IMR-90 (cell line): ENCODE measurements around the gene KMT5C. TPM values are rescaled to one million over a fixed set of nuclear protein-coding genes. Genes with fewer than 3 reads are reported as not detected.

Experiments
- ATAC-seq: fragments of 200-7000 bp; cut with Tn5 transposase; 2 replicates; pipeline ENCODE4 v1.9.1; 2020; ENCODE audit warnings: low read depth, mild to moderate bottlenecking, moderate library complexity
- BruUV-seq: library from RNA; stranded (reverse); fragments of 400-500 nt; replicated peaks from 2 replicates; lab custom pipeline; 2021; lab: Mats Ljungman, UMichigan
- CTCF ChIA-PET: fragments of 300-600 bp; formaldehyde crosslinking; extraction: SDS; loops from one replicate; lab custom pipeline; 2021; ENCODE audit warnings: antibody characterized with exemption; lab: Yijun Ruan, JAX
- POLR2A ChIA-PET: fragments of 300-600 bp; sonication (Branson Sonifier 250); formaldehyde crosslinking; loops from one replicate; lab custom pipeline; 2022; ENCODE audit warnings: antibody characterized with exemption; ENCODE audit not compliant: unreplicated experiment; lab: Charles Lee
- DNase-seq: peaks from one replicate; pipeline ENCODE4 v3.0.0; 2013
- H2AFZ ChIP-seq: replicated peaks from 2 replicates; pipeline ENCODE3; 2013; ENCODE audit warnings: low read length, mild to moderate bottlenecking; ENCODE audit not compliant: poor library complexity
- H2AK5ac ChIP-seq: 2 replicates; pipeline ENCODE4 v1.6.1; 2013; ENCODE audit warnings: low read depth, low read length, inconsistent platforms
- H2AK9ac ChIP-seq: replicated peaks from 2 replicates; pipeline ENCODE3; 2013; ENCODE audit warnings: mild to moderate bottlenecking, low read depth, low read length, moderate library complexity; ENCODE audit not compliant: poor library complexity
- H2BK120ac ChIP-seq: 2 replicates; pipeline ENCODE4 v1.6.1; 2013; ENCODE audit warnings: low read depth, low read length, inconsistent platforms
- H2BK15ac ChIP-seq: 3 replicates; pipeline ENCODE4 v1.6.1; 2013; ENCODE audit warnings: low read depth, low read length, inconsistent platforms
- H2BK20ac ChIP-seq: 2 replicates; pipeline ENCODE4 v1.6.1; 2013; ENCODE audit warnings: low read depth, mild to moderate bottlenecking, inconsistent platforms, low read length, moderate library complexity
- H2BK5ac ChIP-seq: 2 replicates; pipeline ENCODE4 v1.6.1; 2013; ENCODE audit warnings: mild to moderate bottlenecking, low read depth, low read length, inconsistent platforms; ENCODE audit not compliant: poor library complexity, severe bottlenecking
- H3K14ac ChIP-seq: replicated peaks from 2 replicates; pipeline ENCODE4 v1.6.1; 2013; ENCODE audit warnings: low read depth, low read length, inconsistent platforms
- H3K18ac ChIP-seq: 2 replicates; pipeline ENCODE4 v1.6.1; 2013; ENCODE audit warnings: low read depth, low read length, control low read depth
- H3K23ac ChIP-seq: 2 replicates; pipeline ENCODE4 v1.6.1; 2013; ENCODE audit warnings: low read depth, low read length, inconsistent platforms
- H3K27ac ChIP-seq: 2 replicates; pipeline ENCODE4 v1.5.1; 2013; ENCODE audit warnings: mild to moderate bottlenecking, control low read depth, low read length; ENCODE audit not compliant: insufficient read depth
- H3K27me3 ChIP-seq: 2 replicates; pipeline ENCODE4 v1.6.1; 2013; ENCODE audit warnings: low read length; ENCODE audit not compliant: control insufficient read depth, insufficient read depth
- H3K36me3 ChIP-seq: 2 replicates; pipeline ENCODE4 v1.6.1; 2013; ENCODE audit warnings: low read length, mixed read lengths; ENCODE audit not compliant: control insufficient read depth, insufficient read depth
- H3K4ac ChIP-seq: 2 replicates; pipeline ENCODE4 v1.6.1; 2013; ENCODE audit warnings: low read depth, low read length, inconsistent platforms
- H3K4me1 ChIP-seq: 2 replicates; pipeline ENCODE4 v1.6.1; 2013; ENCODE audit warnings: low read length, mixed read lengths; ENCODE audit not compliant: control insufficient read depth, insufficient read depth
- H3K4me2 ChIP-seq: 2 replicates; pipeline ENCODE4 v1.6.1; 2013; ENCODE audit warnings: low read depth, mild to moderate bottlenecking, control low read depth, low read length, moderate library complexity
- H3K4me3 ChIP-seq: 2 replicates; pipeline ENCODE4 v1.5.1; 2013; ENCODE audit warnings: low read depth, mild to moderate bottlenecking, control low read depth, low read length, moderate library complexity; ENCODE audit not compliant: insufficient read depth
- H3K56ac ChIP-seq: 2 replicates; pipeline ENCODE4 v1.6.1; 2013; ENCODE audit warnings: low read length, inconsistent platforms; ENCODE audit not compliant: insufficient read depth; ENCODE audit errors: extremely low read depth
- H3K79me1 ChIP-seq, 2 experiments: 2 replicates each; pipeline ENCODE4 v1.6.1; 2013; ENCODE audit warnings: low read length in 2 of 2, inconsistent platforms in 1 of 2, low read depth in 1 of 2
- H3K9ac ChIP-seq: 2 replicates; pipeline ENCODE4 v1.6.1; 2013; ENCODE audit warnings: low read depth, low read length, control low read depth
- H3K9me1 ChIP-seq: 2 replicates; pipeline ENCODE4 v1.6.1; 2013; ENCODE audit warnings: low read length, inconsistent platforms; ENCODE audit not compliant: insufficient read depth
- H3K9me3 ChIP-seq: 2 replicates; pipeline ENCODE4 v1.6.1; 2013; ENCODE audit warnings: low read length; ENCODE audit not compliant: control insufficient read depth, insufficient read depth
- H4K20me1 ChIP-seq: 2 replicates; pipeline ENCODE4 v1.6.1; 2013; ENCODE audit warnings: low read length, inconsistent platforms; ENCODE audit not compliant: insufficient read depth
- H4K5ac ChIP-seq: 2 replicates; pipeline ENCODE4 v1.6.1; 2013; ENCODE audit warnings: mild to moderate bottlenecking, low read depth, low read length, control low read depth
- H4K8ac ChIP-seq, 2 experiments: 2 replicates each; pipeline ENCODE4 v1.6.1; 2013; ENCODE audit warnings: low read depth in 2 of 2, low read length in 2 of 2, control low read depth in 1 of 2, inconsistent platforms in 1 of 2
- H4K91ac ChIP-seq: 2 replicates; pipeline ENCODE4 v1.6.1; 2013; ENCODE audit warnings: low read depth, low read length, inconsistent platforms; ENCODE audit not compliant: insufficient read depth
- FOS ChIP-seq: fragments of 150-350 bp; IDR thresholded peaks from 2 replicates; pipeline ENCODE4 v1.6.1; 2016; ENCODE audit warnings: low read depth, low read length
- MAZ ChIP-seq: IDR thresholded peaks from 2 replicates; pipeline ENCODE4 v1.6.1; 2012; ENCODE audit warnings: low read depth, mild to moderate bottlenecking, low read length, improper control_type of control experiment, moderate library complexity, borderline replicate concordance
- MXI1 ChIP-seq: IDR thresholded peaks from 2 replicates; pipeline ENCODE4 v1.6.1; 2012; ENCODE audit warnings: low read depth, mild to moderate bottlenecking, low read length, moderate library complexity, borderline replicate concordance
- POLR2A ChIP-seq: IDR thresholded peaks from 2 replicates; pipeline ENCODE4 v1.6.1; 2012; ENCODE audit warnings: mild to moderate bottlenecking, low read depth, low read length
- RAD21 ChIP-seq: IDR thresholded peaks from 2 replicates; pipeline ENCODE4 v1.6.1; 2012; ENCODE audit warnings: low read length, improper control_type of control experiment
- WGBS, 2 experiments: methylation state at CpG; one replicate each; pipeline versions ENCODE4 v1.1.5 to v1.1.7; 2013; ENCODE audit warnings: missing lambda C conversion rate in 2 of 2; ENCODE audit not compliant: insufficient read length in 1 of 2; ENCODE audit errors: extremely low coverage in 2 of 2; 5-methylcytosine and 5-hydroxymethylcytosine counted together
- dilution Hi-C: fragments of 300-500 bp; cut with HindIII; formaldehyde crosslinking; loops from one replicate; pipeline ENCODE4 v1.14.3; 2018; ENCODE audit warnings: low sequenced_read_pairs; ENCODE audit not compliant: unreplicated experiment
- in situ Hi-C: fragments of 300-500 bp; cut with MboI; formaldehyde crosslinking; loops from 3 replicates; pipeline ENCODE4 v1.14.3; 2019; ENCODE audit warnings: low sequenced_read_pairs, inconsistent platforms, mixed read lengths
- intact Hi-C: fragments of 100-400 bp; cut with micrococcal nuclease; formaldehyde crosslinking; loops from 2 replicates; pipeline ENCODE4 v1.10.0; 2022
- polyA plus RNA-seq, 3 experiments: library from polyadenylated mRNA; depleted of rRNA; stranded (reverse); fragments of >200 nt; gene quantifications; 2 replicates each; pipeline ENCODE4 v1.2.3, GENCODE V29; 2012; ENCODE audit warnings: low replicate concordance in 1 of 3
- total RNA-seq: library from RNA; depleted of rRNA; stranded (reverse); fragments of >200 nt; gene quantifications from 2 replicates; pipeline ENCODE4 v1.2.3, GENCODE V29; 2012
- TF ChIP-seq, protein P1 (sequence below): fragments of 150-350 bp; IDR thresholded peaks from 2 replicates; pipeline ENCODE4 v1.6.1; 2017; ENCODE audit warnings: mild to moderate bottlenecking, antibody characterized with exemption, low read length, low read depth

KMT5C gene
- total and polyA plus RNA-seq, 2 of the 4 experiments (the other 2 are of a cell fraction): 1.8 to 5.9 TPM

DNA sequence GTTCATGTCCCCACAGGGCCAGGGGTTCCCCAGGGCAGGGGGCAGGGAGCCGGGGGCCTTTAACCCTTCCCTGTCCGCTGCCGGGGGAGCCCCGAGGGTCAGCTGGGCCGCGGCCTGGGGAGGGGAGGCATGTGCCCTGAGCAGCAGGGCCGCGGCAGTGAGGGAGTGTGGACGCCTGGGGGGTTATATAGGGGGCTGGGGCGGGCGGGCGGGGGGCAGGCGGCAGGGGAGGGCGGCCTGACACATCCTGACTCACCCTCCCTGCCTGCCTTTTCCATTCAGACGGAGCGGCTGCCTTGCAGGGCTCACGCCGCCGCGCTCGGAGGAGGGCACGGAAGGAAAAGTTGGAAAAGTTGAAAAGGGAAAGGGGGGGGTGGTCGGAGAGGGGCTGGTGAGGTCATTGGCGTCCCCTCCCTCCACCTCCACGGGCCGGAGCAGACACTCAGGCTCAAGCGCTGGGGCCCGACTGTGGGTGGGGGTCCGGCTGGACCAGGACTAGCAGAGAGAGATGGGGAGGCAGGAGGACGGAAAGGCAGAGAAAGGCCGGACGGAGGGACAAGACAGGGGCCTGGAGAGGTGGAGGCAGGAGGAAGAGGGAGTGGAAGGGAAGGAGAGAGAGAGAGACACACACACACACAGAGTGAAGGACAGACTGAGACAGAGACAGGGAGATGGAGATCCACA is 30.8 kb downstream of the KMT5C start, which contains the start of gene IL11:
Gene IL11, minus strand, starts transcription at position 159 of the 684 bp plus-strand sequence. Its CDS starts 153 bp downstream, at position 6.
- ChIA-PET POLR2A (no interaction called here), CTCF (no interaction called here)
- Histone ChIP-seq H3K27me3 (no peaks in the 10 kb centered on the region), H3K79me1 (peaks cover 5 to 52% of the 10 kb centered on the region in 2 experiments; a peak in 3 of 4 replicates), H3K56ac (peak within 1 kb of the TSS; percentile 79), H3K18ac (peak within 1 kb of the TSS; percentile 62), H4K91ac (peak within 1 kb of the TSS; percentile 95), H2BK15ac (peak within 1 kb of the TSS; percentile 73; the same call in 2 of the 3 replicates), H3K27ac (peak within 1 kb of the TSS; percentile 97), H3K23ac (peak within 1 kb of the TSS; percentile 87), H3K9ac (peak within 1 kb of the TSS; percentile 87), H2AFZ (peak within 1 kb of the TSS; percentile 84), H2AK9ac (peak within 1 kb of the TSS; percentile 95), H3K36me3 (peaks cover 24% of the 10 kb centered on the region), H3K9me1 (peaks cover 12% of the 10 kb centered on the region; the same call in 1 of the 2 replicates), H3K4me3 (peak within 1 kb of the TSS; percentile 89), H3K4ac (peak within 1 kb of the TSS; percentile 96), H3K9me3 (no peaks in the 10 kb centered on the region), H4K20me1 (peaks cover 38% of the 10 kb centered on the region), H4K8ac (peak within 1 kb of the TSS; percentile 75 to 83), H2BK120ac (peak within 1 kb of the TSS; percentile 86), H3K14ac (peak within 1 kb of the TSS; percentile 91), H2AK5ac (peak within 1 kb of the TSS; percentile 88), H4K5ac (peak within 1 kb of the TSS; percentile 40), H2BK20ac (peak within 1 kb of the TSS; percentile 35), H3K4me1 (peaks cover 45% of the 10 kb centered on the region), H2BK5ac (peak within 1 kb of the TSS; percentile 93), H3K4me2 (peak within 1 kb of the TSS; percentile 80)
- no TSS peak for BruUV-seq
- DNase-seq (peak; percentile 78), ATAC-seq (peak; percentile 31)
- intact Hi-C loops (no loop called here), dilution Hi-C loops (no loop called here), in situ Hi-C loops (no loop called here)
- TF ChIP-seq RAD21 (peak; percentile 17; the same call in 1 of the 2 replicates), FOS (0 out of 2 replicates have a peak, but pooled peaks have one; percentile 13), MXI1 (no peak), MAZ (peak; percentile 95), POLR2A (peak; percentile 98)
- TF ChIP-seq, protein P1, sequence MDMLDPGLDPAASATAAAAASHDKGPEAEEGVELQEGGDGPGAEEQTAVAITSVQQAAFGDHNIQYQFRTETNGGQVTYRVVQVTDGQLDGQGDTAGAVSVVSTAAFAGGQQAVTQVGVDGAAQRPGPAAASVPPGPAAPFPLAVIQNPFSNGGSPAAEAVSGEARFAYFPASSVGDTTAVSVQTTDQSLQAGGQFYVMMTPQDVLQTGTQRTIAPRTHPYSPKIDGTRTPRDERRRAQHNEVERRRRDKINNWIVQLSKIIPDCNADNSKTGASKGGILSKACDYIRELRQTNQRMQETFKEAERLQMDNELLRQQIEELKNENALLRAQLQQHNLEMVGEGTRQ: peak; percentile 24; the same call in 1 of the 2 replicates
- no CpG with 5 or more reads among the region's 32 CpGs for WGBS, 2 experiments
